Caco-2 (cell line): ENCODE data around the gene SLC25A29. TPM values are rescaled to one million over a fixed set of nuclear protein-coding genes. Genes with fewer than 3 reads are reported as not detected.

ENCODE experiments used
- BruUV-seq: library from RNA; stranded (reverse); fragments of 400-500 nt; replicated peaks from 2 replicates; lab custom pipeline; 2021; lab: Mats Ljungman, UMichigan
- CTCF ChIA-PET: fragments of 300-600 bp; sonication (Branson Sonifier 250); formaldehyde crosslinking; loops from one replicate; lab custom pipeline; 2022; ENCODE audit warnings: antibody characterized with exemption; lab: Charles Lee
- POLR2A ChIA-PET: fragments of 300-600 bp; sonication (Branson Sonifier 250); formaldehyde crosslinking; loops from one replicate; lab custom pipeline; 2022; ENCODE audit warnings: antibody characterized with exemption; lab: Charles Lee
- DNase-seq, 2 experiments: peaks; one replicate each; pipeline versions ENCODE4 v3.0.0 to v3.0.0-alpha.2; 2020 to 2022
- H3K27me3 ChIP-seq: replicated peaks from 2 replicates; pipeline ENCODE4 v1.6.0; 2011; ENCODE audit warnings: low read length; ENCODE audit not compliant: control insufficient read depth, insufficient read depth
- H3K36me3 ChIP-seq: 2 replicates; pipeline ENCODE4 v1.5.1; 2011; ENCODE audit warnings: low read length; ENCODE audit not compliant: control insufficient read depth, insufficient read depth
- H3K4me1 ChIP-seq: fragments of 250-450 bp; sonication (Bioruptor Pico); 2 replicates; pipeline ENCODE4 v1.5.1; 2020; ENCODE audit warnings: mild to moderate bottlenecking
- H3K4me3 ChIP-seq: 2 replicates; pipeline ENCODE4 v1.5.1; 2011; ENCODE audit warnings: low read depth, mild to moderate bottlenecking, control low read depth, low read length
- H3K9me3 ChIP-seq: fragments of 250-450 bp; sonication (Bioruptor Pico); 2 replicates; pipeline ENCODE4 v1.5.1; 2020; ENCODE audit warnings: mild to moderate bottlenecking, moderate library complexity
- H3K27ac Mint-ChIP-seq: one replicate; pipeline ENCODE4 v1.8.0; 2022; ENCODE audit warnings: mixed read lengths; ENCODE audit not compliant: unreplicated experiment
- H3K27me3 Mint-ChIP-seq: one replicate; pipeline ENCODE4 v1.8.0; 2022; ENCODE audit warnings: mixed read lengths; ENCODE audit not compliant: insufficient read depth, unreplicated experiment
- H3K36me3 Mint-ChIP-seq: one replicate; pipeline ENCODE4 v1.8.0; 2022; ENCODE audit warnings: mild to moderate bottlenecking, mixed read lengths; ENCODE audit not compliant: insufficient read depth, unreplicated experiment
- H3K4me1 Mint-ChIP-seq: one replicate; pipeline ENCODE4 v1.8.0; 2022; ENCODE audit warnings: low read depth, mixed read lengths; ENCODE audit not compliant: unreplicated experiment
- H3K4me3 Mint-ChIP-seq: one replicate; pipeline ENCODE4 v1.8.0; 2022; ENCODE audit warnings: mild to moderate bottlenecking, moderate library complexity, mixed read lengths; ENCODE audit not compliant: unreplicated experiment
- H3K9me3 Mint-ChIP-seq: one replicate; pipeline ENCODE4 v1.8.0; 2022; ENCODE audit warnings: mixed read lengths; ENCODE audit not compliant: unreplicated experiment
- intact Hi-C: fragments of 100-400 bp; cut with micrococcal nuclease; formaldehyde crosslinking; loops from one replicate; pipeline ENCODE4 v1.10.0; 2022; ENCODE audit not compliant: unreplicated experiment
- total RNA-seq: library from RNA; stranded (reverse); gene quantifications from 2 replicates; pipeline ENCODE4 v1.2.3, GENCODE V29; 2022
- TF ChIP-seq, protein P1 (sequence below), 2 experiments: fragments of 200-600 bp in 1 of 2; IDR thresholded peaks; 1 replicate in 1 of 2; 2 replicates in 1 of 2; pipeline versions ENCODE4 v1.5.1 to v1.8.0; 2011 to 2022; ENCODE audit warnings: antibody characterized with exemption in 1 of 2, control low read depth in 1 of 2, inconsistent platforms in 1 of 2, low read depth in 1 of 2, low read length in 1 of 2, mild to moderate bottlenecking in 1 of 2, moderate library complexity in 1 of 2; ENCODE audit not compliant: insufficient read depth in 1 of 2, severe bottlenecking in 1 of 2, unreplicated experiment in 1 of 2

The SLC25A29 gene
- total RNA-seq, 1 experiment from 2014 or later, result 28.5 TPM

DNA sequence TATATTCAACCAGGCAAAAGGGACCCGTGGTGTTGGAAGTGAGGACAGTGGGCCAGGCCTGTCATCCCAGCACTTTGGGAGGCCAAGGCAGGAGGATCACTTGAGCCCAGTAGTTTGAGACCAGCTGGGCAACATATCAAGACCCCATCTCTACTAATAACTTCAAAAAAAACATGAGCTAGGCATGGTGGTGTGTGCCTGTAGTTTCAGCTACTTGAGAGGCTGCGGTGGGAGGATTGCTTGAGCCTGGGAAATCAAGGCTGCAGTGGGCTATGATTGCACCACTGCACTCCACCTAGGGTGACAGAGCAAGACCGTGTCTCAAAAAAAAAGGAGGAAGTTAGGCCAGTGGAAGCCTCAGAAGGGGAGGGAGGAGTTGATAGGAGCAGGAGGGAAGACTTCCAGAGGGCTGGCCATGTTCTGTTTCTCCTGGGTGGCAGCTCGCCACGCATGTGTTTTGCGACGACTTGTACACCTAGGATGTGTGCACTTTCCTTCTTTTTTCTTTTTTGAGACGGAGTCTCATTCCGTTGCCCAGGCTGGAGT lies 10.1 kb downstream of the SLC25A29 start:
- Histone ChIP-seq H3K36me3 (no peaks in the 10 kb centered on the region; the same call in 1 of the 2 replicates), H3K27me3 (no peaks in the 10 kb centered on the region), H3K4me1 (no peaks in the 10 kb centered on the region), H3K4me3 (no peak overlapping the region), H3K9me3 (no peaks in the 10 kb centered on the region)
- intact Hi-C loops, result no loop called here
- ChIA-PET POLR2A (no interaction called here), CTCF (no interaction called here)
- no TSS peak for BruUV-seq
- no peak overlapping the region for H3K27ac Mint-ChIP-seq
- peaks cover 21% of the 10 kb centered on the region for H3K36me3 Mint-ChIP-seq
- DNase-seq, result no peak
- TF ChIP-seq, protein P1, sequence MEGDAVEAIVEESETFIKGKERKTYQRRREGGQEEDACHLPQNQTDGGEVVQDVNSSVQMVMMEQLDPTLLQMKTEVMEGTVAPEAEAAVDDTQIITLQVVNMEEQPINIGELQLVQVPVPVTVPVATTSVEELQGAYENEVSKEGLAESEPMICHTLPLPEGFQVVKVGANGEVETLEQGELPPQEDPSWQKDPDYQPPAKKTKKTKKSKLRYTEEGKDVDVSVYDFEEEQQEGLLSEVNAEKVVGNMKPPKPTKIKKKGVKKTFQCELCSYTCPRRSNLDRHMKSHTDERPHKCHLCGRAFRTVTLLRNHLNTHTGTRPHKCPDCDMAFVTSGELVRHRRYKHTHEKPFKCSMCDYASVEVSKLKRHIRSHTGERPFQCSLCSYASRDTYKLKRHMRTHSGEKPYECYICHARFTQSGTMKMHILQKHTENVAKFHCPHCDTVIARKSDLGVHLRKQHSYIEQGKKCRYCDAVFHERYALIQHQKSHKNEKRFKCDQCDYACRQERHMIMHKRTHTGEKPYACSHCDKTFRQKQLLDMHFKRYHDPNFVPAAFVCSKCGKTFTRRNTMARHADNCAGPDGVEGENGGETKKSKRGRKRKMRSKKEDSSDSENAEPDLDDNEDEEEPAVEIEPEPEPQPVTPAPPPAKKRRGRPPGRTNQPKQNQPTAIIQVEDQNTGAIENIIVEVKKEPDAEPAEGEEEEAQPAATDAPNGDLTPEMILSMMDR (IDR thresholded peaks at IDR 0.05; ENCODE audit: insufficient read depth in 1 of 2, low read depth in 1 of 2, low read length in 1 of 2, severe bottlenecking in 1 of 2, unreplicated experiment in 1 of 2), result no peak
- H3K4me1 Mint-ChIP-seq, result peaks cover 5% of the 10 kb centered on the region
- no peaks in the 10 kb centered on the region for H3K9me3 Mint-ChIP-seq
- no peak overlapping the region for H3K4me3 Mint-ChIP-seq
- no peaks in the 10 kb centered on the region for H3K27me3 Mint-ChIP-seq

DNA sequence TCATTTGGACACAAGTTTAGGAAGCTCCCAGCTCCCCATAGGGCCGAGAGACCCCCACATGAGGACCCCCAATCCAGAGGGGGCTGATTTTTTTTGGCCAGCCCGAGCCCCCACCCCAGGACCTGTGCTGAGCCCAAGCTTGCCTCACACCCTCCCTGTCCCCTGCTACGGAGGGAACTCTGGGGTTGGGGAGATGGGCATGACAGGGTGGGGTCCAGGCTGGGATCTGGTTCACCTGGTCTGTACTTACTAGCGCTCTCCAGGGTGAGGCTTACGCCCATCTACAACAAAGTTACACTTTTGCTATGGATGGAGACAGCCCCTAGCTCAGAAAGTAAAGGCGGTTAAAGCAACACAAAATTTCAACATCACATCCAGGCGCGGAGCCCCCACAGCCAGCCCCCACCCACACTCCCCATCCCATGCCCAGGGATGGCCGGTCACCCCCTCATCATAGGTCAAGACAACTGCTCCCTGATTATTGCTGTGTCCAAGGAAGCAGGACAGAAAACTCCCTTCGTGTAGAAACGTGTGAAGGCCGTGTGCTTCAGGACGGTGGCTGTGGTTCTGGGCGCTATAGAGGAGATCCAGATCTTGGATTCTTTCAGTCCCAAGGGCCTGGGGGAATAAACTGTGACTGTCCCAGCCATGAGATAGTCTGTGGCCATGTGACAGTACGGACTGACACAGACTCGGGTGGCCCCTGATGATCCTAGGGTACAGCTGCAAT lies 10.7 kb downstream of the SLC25A29 start:
- no peaks in the 10 kb centered on the region for H3K27me3 ChIP-seq
- H3K4me1 ChIP-seq, result no peaks in the 10 kb centered on the region
- Mint-ChIP-seq H3K4me1 (peaks cover 5% of the 10 kb centered on the region), H3K9me3 (no peaks in the 10 kb centered on the region), H3K36me3 (peaks cover 27% of the 10 kb centered on the region), H3K27me3 (no peaks in the 10 kb centered on the region), H3K4me3 (no peak overlapping the region), H3K27ac (no peak overlapping the region)
- H3K4me3 ChIP-seq, result no peak overlapping the region
- no peaks in the 10 kb centered on the region; the same call in 1 of the 2 replicates for H3K36me3 ChIP-seq
- no peak for DNase-seq
- H3K9me3 ChIP-seq, result no peaks in the 10 kb centered on the region
- TF ChIP-seq, protein P1 (IDR thresholded peaks at IDR 0.05; ENCODE audit: insufficient read depth in 1 of 2, low read depth in 1 of 2, low read length in 1 of 2, severe bottlenecking in 1 of 2, unreplicated experiment in 1 of 2), result no peak
- no TSS peak for BruUV-seq
- intact Hi-C loops, result no loop called here
- POLR2A ChIA-PET, result no interaction called here
- CTCF ChIA-PET, result interaction anchor here (0.6 to 1.1 kb wide), 2 partner anchors 82 to 350 kb away, joined by 3 to 4 read pairs; no protein-coding TSS in a partner anchor

DNA sequence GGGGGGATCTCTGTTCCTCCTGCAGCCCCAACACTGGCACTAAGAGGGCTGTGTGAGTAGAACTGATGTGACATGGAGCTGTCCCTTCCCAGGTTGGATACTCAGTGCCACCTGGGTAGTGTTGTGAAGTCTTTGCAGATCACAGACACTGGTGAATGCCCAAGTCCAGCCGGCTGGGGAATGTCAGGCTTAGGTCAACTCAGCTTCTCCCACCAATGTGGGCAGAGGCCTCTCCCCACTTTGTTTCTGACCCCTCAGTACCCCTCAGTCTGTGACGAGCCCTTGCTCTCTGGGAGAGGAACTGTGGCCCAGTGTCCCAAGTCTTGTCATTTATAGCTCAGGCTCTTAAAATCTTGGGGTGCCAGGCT lies 11.3 kb downstream of the SLC25A29 start:
- Mint-ChIP-seq H3K27ac (no peak overlapping the region), H3K4me1 (peaks cover 5% of the 10 kb centered on the region), H3K4me3 (no peak overlapping the region), H3K9me3 (no peaks in the 10 kb centered on the region), H3K27me3 (no peaks in the 10 kb centered on the region), H3K36me3 (peaks cover 30% of the 10 kb centered on the region)
- Histone ChIP-seq H3K27me3 (no peaks in the 10 kb centered on the region), H3K36me3 (no peaks in the 10 kb centered on the region; the same call in 1 of the 2 replicates), H3K9me3 (no peaks in the 10 kb centered on the region), H3K4me3 (no peak overlapping the region), H3K4me1 (no peaks in the 10 kb centered on the region)
- ChIA-PET POLR2A (no interaction called here), CTCF (interaction anchor here (0.6 to 1.1 kb wide), 2 partner anchors 83 to 351 kb away, joined by 3 to 4 read pairs; no protein-coding TSS in a partner anchor)
- TF ChIP-seq, protein P1 (IDR thresholded peaks at IDR 0.05; ENCODE audit: insufficient read depth in 1 of 2, low read depth in 1 of 2, low read length in 1 of 2, severe bottlenecking in 1 of 2, unreplicated experiment in 1 of 2), result no peak
- no TSS peak for BruUV-seq
- DNase-seq, result no peak
- intact Hi-C loops, result no loop called here
